K562 (cell line): ENCODE measurements around the gene DNAJA1. TPM values are rescaled to one million over a fixed set of nuclear protein-coding genes. Genes with fewer than 3 reads are reported as not detected.

Source experiments
- ATAC-seq: fragments of 200-7000 bp; cut with Tn5 transposase; 3 replicates; pipeline ENCODE4 v1.9.1; 2020; ENCODE audit warnings: moderate library complexity
- BruUV-seq: library from RNA; stranded (reverse); fragments of 400-500 nt; replicated peaks from 2 replicates; lab custom pipeline; 2021; lab: Mats Ljungman, UMichigan
- CTCF ChIA-PET: fragments of 300-600 bp; formaldehyde crosslinking; extraction: SDS; loops from one replicate; lab custom pipeline; 2021; ENCODE audit warnings: low intra/inter-chr PET ratio; lab: Yijun Ruan, JAX
- POLR2A ChIA-PET: fragments of 300-600, 350-650 bp; sonication (Branson Sonifier 250); formaldehyde crosslinking; extraction: SDS; loops from one replicate; lab custom pipeline; 2021; ENCODE audit warnings: antibody characterized with exemption, inconsistent platforms; lab: Yijun Ruan, JAX
- DNase-seq, 4 experiments: peaks; one replicate each; pipeline versions ENCODE4 v3.0.0 to v3.0.0-alpha.2; 2011 to 2018; ENCODE audit warnings: low spot score in 3 of 4, mixed read lengths in 3 of 4; ENCODE audit errors: extremely low read depth in 1 of 4
- FAIRE-seq: peaks from 2 replicates; lab custom pipeline; 2011; peaks lifted over from hg19 to GRCh38; lab: Jason Lieb, UNC
- H2AFZ ChIP-seq: 2 replicates; pipeline ENCODE4 v1.6.0; 2011; ENCODE audit warnings: low read depth, low read length, control low read depth, inconsistent platforms
- H3K27ac ChIP-seq: fragments of 200-600 bp; 3 replicates; pipeline ENCODE4 v1.8.0; 2011; ENCODE audit warnings: low read depth, mild to moderate bottlenecking, control low read depth, inconsistent platforms, low read length, moderate library complexity, mixed read lengths; ENCODE audit errors: extremely low read depth
- H3K27me3 ChIP-seq, 2 experiments: fragments of 300-600 bp in 1 of 2; 2 replicates in 1 of 2; 3 replicates in 1 of 2; pipeline versions ENCODE4 v1.6.0 to v1.8.0; 2011; ENCODE audit warnings: inconsistent platforms in 2 of 2, low read length in 2 of 2, mild to moderate bottlenecking in 1 of 2, mixed read lengths in 1 of 2, moderate library complexity in 1 of 2; ENCODE audit not compliant: control insufficient read depth in 2 of 2, insufficient read depth in 2 of 2
- H3K36me3 ChIP-seq: fragments of 300-600 bp; 3 replicates; pipeline ENCODE4 v1.8.0; 2011; ENCODE audit warnings: mild to moderate bottlenecking, low read length, inconsistent platforms; ENCODE audit not compliant: control insufficient read depth, insufficient read depth
- H3K4me1 ChIP-seq, 2 experiments: fragments of 200-600 bp in 1 of 2; replicated peaks in 1 of 2; 2 replicates in 1 of 2; 3 replicates in 1 of 2; pipeline versions ENCODE4 v1.5.1 to v1.8.0; 2011; ENCODE audit warnings: inconsistent platforms in 2 of 2, low read length in 2 of 2, mild to moderate bottlenecking in 1 of 2, mixed read lengths in 1 of 2, moderate library complexity in 1 of 2; ENCODE audit not compliant: control insufficient read depth in 2 of 2, insufficient read depth in 2 of 2
- H3K4me2 ChIP-seq: 2 replicates; pipeline ENCODE4 v1.6.1; 2011; ENCODE audit warnings: low read length, control low read depth, inconsistent platforms, mixed read lengths; ENCODE audit not compliant: insufficient read depth
- H3K4me3 ChIP-seq: fragments of 200-600 bp; sonication (generic), shearing (Covaris generic); 2 replicates; pipeline ENCODE4 v1.5.1; 2016; ENCODE audit warnings: control low read depth, inconsistent platforms
- H3K79me2 ChIP-seq: fragments of 200-600 bp; 3 replicates; pipeline ENCODE4 v1.8.0; 2011; ENCODE audit warnings: low read length, inconsistent platforms; ENCODE audit not compliant: control insufficient read depth, insufficient read depth
- H3K9ac ChIP-seq, 2 experiments: 2 replicates each; pipeline versions ENCODE4 v1.6.0 to v1.6.1; 2011; ENCODE audit warnings: low read depth in 2 of 2, low read length in 2 of 2, control low read depth in 1 of 2, inconsistent platforms in 1 of 2, mild to moderate bottlenecking in 1 of 2, mixed read lengths in 1 of 2; ENCODE audit not compliant: insufficient read depth in 1 of 2
- H3K9me1 ChIP-seq: one replicate; pipeline ENCODE4 v1.6.0; 2011; ENCODE audit warnings: inconsistent platforms, mild to moderate bottlenecking, low read length, moderate library complexity; ENCODE audit not compliant: control insufficient read depth, insufficient read depth
- H3K9me3 ChIP-seq: replicated peaks from 2 replicates; pipeline ENCODE4 v1.5.1; 2011; ENCODE audit warnings: low read depth, low read length, inconsistent platforms; ENCODE audit not compliant: control insufficient read depth, insufficient read depth
- H4K20me1 ChIP-seq: replicated peaks from 2 replicates; pipeline ENCODE4 v1.6.1; 2011; ENCODE audit warnings: low read length, inconsistent platforms, mixed read lengths; ENCODE audit not compliant: control insufficient read depth, insufficient read depth
- RFX1 ChIP-seq: fragments of 450-650 bp; IDR thresholded peaks from 2 replicates; pipeline ENCODE4 v1.6.1; 2016; ENCODE audit warnings: mild to moderate bottlenecking, moderate library complexity
- ZBTB7A ChIP-seq: IDR thresholded peaks from 2 replicates; pipeline ENCODE4 v1.6.1; 2011; ENCODE audit warnings: low read depth, mild to moderate bottlenecking, low read length, moderate library complexity, borderline replicate concordance; ENCODE audit not compliant: control insufficient read depth
- ZNF12 ChIP-seq: sonication (generic); formaldehyde crosslinking; IDR thresholded peaks from 2 replicates; pipeline ENCODE4 v1.4.0; 2020; ENCODE audit warnings: mild to moderate bottlenecking, missing genetic modification reagents
- ZNF589 ChIP-seq: fragments of 200-800 bp; sonication (Bioruptor generic); IDR thresholded peaks from 2 replicates; pipeline ENCODE4 v1.6.1; 2016; ENCODE audit warnings: low read depth, missing genetic modification characterization, missing compliant biosample characterization
- WGBS: fragments of 100-300 bp; shearing (Covaris generic); methylation state at CpG from one replicate; pipeline ENCODE4 v1.1.6; 2016; ENCODE audit warnings: low coverage, mixed read lengths; ENCODE audit not compliant: insufficient coverage; ENCODE audit errors: missing lambda C conversion rate; 5-methylcytosine and 5-hydroxymethylcytosine counted together
- in situ Hi-C: fragments of 300-500 bp; cut with MboI; formaldehyde crosslinking; loops from 4 replicates; pipeline ENCODE4 v1.15.0; 2018; ENCODE audit warnings: inconsistent platforms, mixed read lengths
- intact Hi-C: fragments of 100-400 bp; cut with micrococcal nuclease; formaldehyde crosslinking; loops from 2 replicates; pipeline ENCODE4 v1.14.2; 2022
- polyA plus RNA-seq, 8 experiments: library from polyadenylated mRNA; depleted of rRNA in 4 of 8; stranded (reverse) in 5 of 8; unstranded in 3 of 8; fragments of >200 nt; fragmentation: Nextera tagmentation in 2 of 8; fragmentation: Illumina TruSeq in 1 of 8; extraction: Ambion mirVana in 2 of 8; extraction: Trizol in 1 of 8; gene quantifications; 2 replicates each; pipeline versions ENCODE4 v1.2.1 to v1.2.3, GENCODE V29; 2011 to 2014; ENCODE audit warnings: inconsistent platforms in 1 of 8, missing spikeins in 1 of 8
- total RNA-seq, 7 experiments: library from RNA; depleted of rRNA in 6 of 7; stranded (reverse); fragments of >200 nt in 6 of 7; fragmentation: Illumina TruSeq in 2 of 7; extraction: Trizol in 2 of 7; gene quantifications; 2 replicates each; pipeline versions ENCODE4 v1.2.1 to v1.2.3, GENCODE V29; 2011 to 2021; ENCODE audit warnings: low replicate concordance in 1 of 7
- TF ChIP-seq, protein P1 (sequence below): sonication (generic); formaldehyde crosslinking; IDR thresholded peaks from 2 replicates; pipeline ENCODE4 v1.9.0; 2022; ENCODE audit warnings: mild to moderate bottlenecking, missing genetic modification reagents
- TF ChIP-seq, protein P2 (sequence below): fragments of 250-450 bp; sonication (Bioruptor Pico); IDR thresholded peaks from 2 replicates; pipeline ENCODE4 v1.5.0; 2021; ENCODE audit warnings: mild to moderate bottlenecking, moderate library complexity

Gene DNAJA1
- total and polyA plus RNA-seq, 9 of the 15 experiments (the other 6 are each of a cell fraction or from before 2014, with no cell fraction given) = 109 to 359 (median 175) TPM

DNA sequence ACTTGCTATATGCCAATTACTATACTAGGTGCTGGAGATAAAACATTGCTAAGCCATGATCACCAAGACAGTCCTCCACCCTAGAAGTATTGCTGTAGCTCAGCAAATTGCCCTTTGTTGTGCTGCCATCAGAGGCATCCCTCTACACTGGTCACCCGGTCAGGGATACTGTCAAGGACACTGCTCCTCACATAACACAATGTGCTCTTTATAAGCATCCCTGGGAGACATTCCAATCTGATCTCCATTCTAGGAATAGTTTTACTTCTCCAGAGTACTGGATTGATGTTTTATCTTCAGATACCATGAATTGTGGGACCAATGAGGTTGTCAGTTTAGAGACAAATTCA, 10.4 kb upstream of the DNAJA1 start:
- ChIA-PET CTCF (no interaction called here), POLR2A (interaction anchor here (0.5 to 6.2 kb wide), 4 partner anchors 10 to 206 kb away, joined by 3 to 64 read pairs (median 4); partner anchors contain the start of genes APTX and DNAJA1)
- H3K79me2 ChIP-seq = peaks cover 40% of the 10 kb centered on the region
- intact Hi-C loops (no loop called here), in situ Hi-C loops (no loop called here)
- peaks cover 0 to under 1% of the 10 kb centered on the region in 2 experiments; a peak in 2 of 5 replicates for H3K4me1 ChIP-seq
- H3K4me3 ChIP-seq = no peak overlapping the region
- no peak for TF ChIP-seq ZBTB7A
- H2AFZ ChIP-seq = no peak overlapping the region
- H3K9me3 ChIP-seq = no peaks in the 10 kb centered on the region
- DNase-seq = no peak
- no peaks in the 10 kb centered on the region for H3K27me3 ChIP-seq
- 0 out of 2 replicates have a peak, but pooled peaks cover 4% of the 10 kb centered on the region for H4K20me1 ChIP-seq
- H3K27ac ChIP-seq = no peak overlapping the region
- no peak for FAIRE-seq
- BruUV-seq = no TSS peak
- ATAC-seq = peak; percentile 55
- WGBS = 71% methylated on average over 1 of the region's 1 CpG
- no peak overlapping the region for H3K9ac ChIP-seq
- no peaks in the 10 kb centered on the region for H3K9me1 ChIP-seq
- peaks cover 14% of the 10 kb centered on the region; the same call in 2 of the 3 replicates for H3K36me3 ChIP-seq
- no peak overlapping the region for H3K4me2 ChIP-seq

DNA sequence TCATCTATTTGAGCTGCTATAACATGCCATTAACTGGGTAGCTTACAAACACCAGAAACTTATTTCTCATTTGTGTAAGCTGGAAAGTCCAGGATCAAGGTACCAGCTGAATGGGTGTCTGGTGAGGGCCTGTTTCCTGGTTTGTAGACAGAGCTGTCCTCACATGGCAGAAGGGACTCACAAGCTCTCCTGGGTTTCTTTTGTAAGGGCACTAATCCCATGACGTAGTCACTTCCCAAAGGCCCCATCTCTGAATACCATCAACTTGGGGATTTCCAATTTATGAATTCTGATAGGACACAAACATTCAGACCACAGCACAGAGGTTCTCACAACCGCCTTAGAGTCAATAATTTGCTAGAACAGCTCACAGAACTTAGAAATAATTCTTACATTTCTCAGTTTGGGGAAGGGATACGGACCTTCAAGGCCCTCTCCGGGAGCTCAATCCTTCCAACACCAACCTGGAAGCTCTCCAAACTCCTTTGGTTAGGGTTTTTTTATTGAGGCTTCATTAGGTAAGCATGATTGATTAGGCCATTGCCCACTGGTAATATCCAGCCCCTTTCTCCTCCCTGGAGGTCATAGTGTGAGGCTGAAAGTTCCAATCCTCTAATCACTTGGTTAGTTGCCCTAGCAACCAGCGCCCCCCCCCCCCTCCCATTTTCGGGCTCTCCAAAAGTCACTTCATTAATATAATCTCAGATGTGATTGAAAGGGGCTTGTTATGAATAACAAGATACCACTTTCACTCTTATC, 7.6 kb upstream of the DNAJA1 start:
- Histone ChIP-seq H3K9ac (no peak overlapping the region), H3K4me2 (no peak overlapping the region), H3K36me3 (peaks cover 33% of the 10 kb centered on the region; the same call in 2 of the 3 replicates), H3K79me2 (peaks cover 61% of the 10 kb centered on the region), H3K9me1 (no peaks in the 10 kb centered on the region), H3K4me3 (no peak overlapping the region), H4K20me1 (0 out of 2 replicates have a peak, but pooled peaks cover 4% of the 10 kb centered on the region), H3K9me3 (no peaks in the 10 kb centered on the region), H3K27ac (no peak overlapping the region), H3K4me1 (peaks cover 2 to 4% of the 10 kb centered on the region in 2 experiments; a peak in 3 of 5 replicates), H2AFZ (no peak overlapping the region), H3K27me3 (no peaks in the 10 kb centered on the region)
- ChIA-PET POLR2A (interaction anchor here (0.6 to 6.2 kb wide), 4 partner anchors 7 to 206 kb away, joined by 3 to 64 read pairs (median 4); partner anchors contain the start of gene DNAJA1), CTCF (no interaction called here)
- FAIRE-seq (no peak), ATAC-seq (no peak), DNase-seq (no peak)
- TF ChIP-seq RFX1 = peak; percentile 47
- TF ChIP-seq, protein P1, sequence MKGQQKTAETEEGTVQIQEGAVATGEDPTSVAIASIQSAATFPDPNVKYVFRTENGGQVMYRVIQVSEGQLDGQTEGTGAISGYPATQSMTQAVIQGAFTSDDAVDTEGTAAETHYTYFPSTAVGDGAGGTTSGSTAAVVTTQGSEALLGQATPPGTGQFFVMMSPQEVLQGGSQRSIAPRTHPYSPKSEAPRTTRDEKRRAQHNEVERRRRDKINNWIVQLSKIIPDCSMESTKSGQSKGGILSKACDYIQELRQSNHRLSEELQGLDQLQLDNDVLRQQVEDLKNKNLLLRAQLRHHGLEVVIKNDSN (CRISPR knock-in tag) = no peak
- no peak for TF ChIP-seq ZNF589
- no peak for TF ChIP-seq ZNF12 (CRISPR knock-in tag)
- TF ChIP-seq, protein P2, sequence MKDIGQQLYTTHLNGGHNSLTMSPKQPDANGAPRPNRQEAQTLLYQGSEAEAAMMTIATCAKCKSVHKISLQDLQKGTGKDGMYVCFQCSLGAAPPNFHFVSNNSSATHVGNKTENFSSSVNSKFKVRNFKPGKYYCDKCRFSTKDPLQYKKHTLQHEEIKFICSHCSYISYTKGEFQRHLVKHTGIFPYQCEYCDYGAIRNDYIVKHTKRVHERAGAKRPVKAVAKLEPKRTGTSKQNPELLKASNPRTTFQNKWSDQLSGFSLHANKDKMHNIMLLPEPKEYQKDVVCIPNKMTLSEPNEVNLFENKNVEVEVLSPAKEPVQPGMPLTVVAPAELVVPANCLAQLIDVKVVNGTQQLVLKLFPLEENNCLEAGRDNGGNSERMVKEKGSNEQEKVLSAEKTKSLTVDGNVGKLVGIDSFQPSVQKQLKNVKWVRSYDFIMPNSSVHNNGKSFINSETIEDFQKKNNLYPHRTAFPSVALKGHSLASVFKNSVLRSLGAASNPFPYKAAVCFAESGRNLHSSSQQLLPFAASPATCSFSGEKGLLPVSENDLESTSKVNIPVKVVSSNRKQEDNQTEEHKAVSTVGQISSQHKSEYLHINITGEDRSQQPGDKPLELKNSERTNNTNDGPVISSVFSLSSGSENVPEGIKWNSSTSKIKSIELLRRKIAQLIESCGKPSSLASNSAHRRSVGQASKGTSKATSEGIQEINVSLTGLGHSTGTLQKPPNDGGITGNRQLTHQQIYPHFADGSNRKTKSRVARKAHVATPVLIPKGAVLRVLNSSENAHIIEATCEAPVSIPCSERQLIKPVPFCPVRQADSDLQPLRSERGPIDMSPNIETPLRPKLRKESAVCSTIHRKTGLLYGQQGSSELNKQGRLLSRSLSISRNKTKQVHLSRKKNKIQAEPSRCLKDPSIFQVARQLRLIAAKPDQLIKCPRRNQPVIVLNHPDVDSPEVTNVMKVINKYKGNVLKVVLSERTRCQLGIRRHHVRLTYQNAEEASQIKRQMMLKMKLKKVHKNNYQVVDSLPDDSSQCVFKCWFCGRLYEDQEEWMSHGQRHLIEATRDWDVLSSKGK (CRISPR knock-in tag) = no peak
- 84% methylated on average over 3 of the region's 6 CpGs for WGBS
- in situ Hi-C loops = no loop called here
- BruUV-seq = no TSS peak
- intact Hi-C loops = no loop called here
